Measurements from ENCODE around the gene MRPS2. TPM values are rescaled to one million over a fixed set of nuclear protein-coding genes. Genes with fewer than 3 reads are reported as not detected.

The MRPS2 gene
- total RNA-seq = 16.0 TPM

DNA sequence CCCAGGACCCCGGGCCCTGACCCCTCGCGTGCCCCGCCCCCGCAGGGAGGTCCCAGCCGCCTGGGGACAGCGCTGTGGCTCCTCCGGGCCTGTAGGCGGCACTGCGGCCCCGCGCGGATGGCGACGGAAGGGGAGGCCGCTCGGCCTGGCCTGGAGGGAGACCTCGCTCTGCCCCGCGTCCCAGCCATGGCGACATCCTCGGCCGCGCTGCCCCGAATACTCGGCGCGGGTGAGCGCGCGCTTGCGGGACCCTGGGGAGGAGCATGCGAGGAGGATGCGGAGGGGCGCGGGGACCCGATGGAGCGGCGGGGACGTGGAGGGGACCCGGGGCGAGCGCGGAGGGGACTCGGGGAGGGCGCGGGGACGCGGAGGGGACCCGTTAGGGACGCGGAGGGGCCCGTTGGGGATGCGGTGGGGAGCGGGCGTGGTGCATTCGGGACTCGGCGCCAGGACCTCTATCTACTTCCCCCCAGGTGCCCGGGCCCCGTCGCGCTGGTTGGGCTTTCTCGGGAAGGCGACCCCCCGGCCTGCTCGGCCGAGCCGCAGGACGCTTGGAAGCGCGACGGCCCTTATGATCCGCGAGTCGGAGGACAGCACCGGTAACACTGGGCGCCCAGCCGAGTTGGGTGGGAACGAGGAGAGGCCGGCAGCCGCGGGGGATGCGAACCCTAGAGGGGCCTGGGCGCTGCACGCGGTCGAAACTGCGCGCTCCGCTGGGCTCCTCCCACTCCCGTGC lies at the start of gene MRPS2:
MRPS2 (plus strand) TSS at position 158 of the 736 bp plus-strand sequence; CDS start at position 187, 29 bp downstream.

DNA sequence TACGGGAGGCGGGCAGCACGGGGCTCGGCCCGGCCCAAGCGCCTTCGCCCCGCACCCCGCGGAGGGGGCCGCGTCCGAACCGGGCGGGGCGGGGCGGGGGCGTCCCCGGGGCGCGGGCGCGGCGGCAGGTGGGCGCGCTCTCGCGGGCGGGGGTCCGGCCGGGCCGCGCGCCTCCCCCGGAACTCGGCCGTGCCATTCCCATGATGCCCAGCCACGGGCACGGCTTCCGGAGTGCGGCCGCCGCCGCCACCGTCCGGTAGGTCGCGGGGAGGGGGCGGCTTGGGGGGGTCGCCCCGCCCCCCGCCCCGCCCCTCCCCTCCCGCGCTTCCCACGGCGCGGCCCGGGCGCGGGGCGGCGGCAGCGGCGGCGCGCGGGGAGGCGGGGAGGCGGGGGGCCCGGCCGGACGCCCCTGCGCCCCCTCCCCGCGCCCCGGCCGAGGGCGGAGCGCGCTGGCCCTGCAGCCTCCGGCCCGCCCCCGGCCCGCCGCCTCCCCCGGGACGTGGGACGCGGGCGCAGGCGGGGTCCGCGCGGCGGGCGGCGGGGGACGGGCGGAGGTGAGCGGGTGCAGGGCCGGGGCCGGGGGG lies 20.9 kb upstream of the MRPS2 start, which contains the start of gene PPP1R26:
PPP1R26 (plus strand) TSS at position 314 of the 584 bp plus-strand sequence. CDS start 4,729 bp downstream, outside the sequence.

DNA sequence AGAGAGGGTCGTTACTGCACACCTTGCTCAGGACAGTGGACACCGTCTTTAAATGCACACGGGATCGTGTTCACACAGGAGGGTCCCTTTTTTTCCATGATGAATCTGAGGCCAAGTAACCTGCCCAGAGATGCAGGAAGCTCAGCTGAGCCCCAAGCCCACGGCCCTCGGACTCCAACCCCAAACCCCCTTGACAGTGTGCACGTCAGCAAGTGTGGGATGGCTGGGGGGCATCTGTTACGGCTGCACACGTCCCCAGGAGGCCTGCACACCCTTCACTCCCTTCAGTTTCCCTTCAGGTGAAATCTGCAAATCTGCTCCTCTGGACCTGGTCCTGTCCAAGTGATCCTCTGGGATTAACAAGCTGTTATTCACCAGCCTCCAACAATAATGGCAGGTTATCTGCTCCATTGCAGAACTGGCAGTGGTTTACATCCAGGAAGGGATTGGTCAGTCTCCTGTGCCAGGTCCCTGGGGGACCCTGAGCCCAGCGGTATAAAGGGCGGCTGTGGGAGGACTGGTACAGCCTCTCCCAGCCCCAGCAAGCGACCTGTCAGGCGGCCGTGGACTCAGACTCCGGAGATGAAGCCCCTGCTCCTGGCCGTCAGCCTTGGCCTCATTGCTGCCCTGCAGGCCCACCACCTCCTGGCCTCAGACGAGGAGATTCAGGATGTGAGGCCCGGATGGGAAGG lies 20.6 kb downstream of the MRPS2 start, which contains the start of gene LCN1:
LCN1 (plus strand) TSS at position 525 of the 692 bp plus-strand sequence; CDS start at position 583, 58 bp downstream.

DNA sequence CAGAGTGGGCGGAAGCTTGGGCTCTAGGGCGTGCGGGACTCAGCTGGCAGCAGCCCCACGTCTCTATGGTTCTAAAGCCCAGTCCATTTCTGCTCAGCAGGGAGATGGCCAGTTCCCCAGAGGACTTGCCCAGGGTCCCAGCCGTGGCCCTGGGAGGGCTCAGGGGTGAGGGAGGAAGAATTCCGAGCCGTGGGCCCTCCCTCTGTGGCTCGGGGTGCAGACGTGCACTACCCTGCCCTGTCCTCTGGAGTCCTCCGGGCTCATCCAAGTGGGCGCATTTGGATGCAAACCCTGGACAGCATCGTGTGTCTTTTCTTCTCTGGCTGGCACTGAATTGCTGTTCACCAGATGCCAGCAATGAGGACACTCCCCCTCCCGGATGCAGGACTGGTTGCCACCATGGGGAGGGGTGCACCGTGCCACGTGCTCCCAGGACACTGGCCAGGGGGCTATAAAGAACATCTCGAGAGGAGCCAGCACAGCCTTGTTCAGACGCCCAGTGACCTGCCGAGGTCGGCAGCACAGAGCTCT lies 45.2 kb downstream of the MRPS2 start, which contains the start of gene OBP2A:
OBP2A (plus strand) TSS at position 481 of the 531 bp plus-strand sequence. CDS start 55 bp downstream, outside the sequence.

Other genes starting within 250 kb of the MRPS2 start
- gene PPP1R26, start 20.9 kb upstream of the MRPS2 start, total RNA-seq = 38.8 TPM
- gene LCN1, start 20.8 kb downstream of the MRPS2 start, total RNA-seq = not detected
- not detected for gene OBP2A, start 45.4 kb downstream of the MRPS2 start, total RNA-seq
- gene PAEP, start 61.1 kb downstream of the MRPS2 start, total RNA-seq = not detected
- gene GLT6D1, start 138.9 kb downstream of the MRPS2 start, total RNA-seq = not detected
- gene LCN9, start 162.6 kb downstream of the MRPS2 start, total RNA-seq = not detected
- gene SOHLH1, start 198.8 kb downstream of the MRPS2 start, total RNA-seq = not detected
- 6.9 TPM for gene KCNT1, start 201.5 kb downstream of the MRPS2 start, total RNA-seq

All from parietal lobe (tissue), 1 donor.